IMR-90 (cell line): Measurements from ENCODE around the gene NKX2-3. TPM values are rescaled to one million over a fixed set of nuclear protein-coding genes. Genes with fewer than 3 reads are reported as not detected.

Source experiments
- ATAC-seq: fragments of 200-7000 bp; cut with Tn5 transposase; 2 replicates; pipeline ENCODE4 v1.9.1; 2020; ENCODE audit warnings: low read depth, mild to moderate bottlenecking, moderate library complexity
- BruUV-seq: library from RNA; stranded (reverse); fragments of 400-500 nt; replicated peaks from 2 replicates; lab custom pipeline; 2021; lab: Mats Ljungman, UMichigan
- CTCF ChIA-PET: fragments of 300-600 bp; formaldehyde crosslinking; extraction: SDS; loops from one replicate; lab custom pipeline; 2021; ENCODE audit warnings: antibody characterized with exemption; lab: Yijun Ruan, JAX
- POLR2A ChIA-PET: fragments of 300-600 bp; sonication (Branson Sonifier 250); formaldehyde crosslinking; loops from one replicate; lab custom pipeline; 2022; ENCODE audit warnings: antibody characterized with exemption; ENCODE audit not compliant: unreplicated experiment; lab: Charles Lee
- DNase-seq: peaks from one replicate; pipeline ENCODE4 v3.0.0; 2013
- H2AFZ ChIP-seq: replicated peaks from 2 replicates; pipeline ENCODE3; 2013; ENCODE audit warnings: low read length, mild to moderate bottlenecking; ENCODE audit not compliant: poor library complexity
- H2AK5ac ChIP-seq: 2 replicates; pipeline ENCODE4 v1.6.1; 2013; ENCODE audit warnings: low read depth, low read length, inconsistent platforms
- H2AK9ac ChIP-seq: replicated peaks from 2 replicates; pipeline ENCODE3; 2013; ENCODE audit warnings: mild to moderate bottlenecking, low read depth, low read length, moderate library complexity; ENCODE audit not compliant: poor library complexity
- H2BK120ac ChIP-seq: 2 replicates; pipeline ENCODE4 v1.6.1; 2013; ENCODE audit warnings: low read depth, low read length, inconsistent platforms
- H2BK15ac ChIP-seq: 3 replicates; pipeline ENCODE4 v1.6.1; 2013; ENCODE audit warnings: low read depth, low read length, inconsistent platforms
- H2BK20ac ChIP-seq: 2 replicates; pipeline ENCODE4 v1.6.1; 2013; ENCODE audit warnings: low read depth, mild to moderate bottlenecking, inconsistent platforms, low read length, moderate library complexity
- H2BK5ac ChIP-seq: 2 replicates; pipeline ENCODE4 v1.6.1; 2013; ENCODE audit warnings: mild to moderate bottlenecking, low read depth, low read length, inconsistent platforms; ENCODE audit not compliant: poor library complexity, severe bottlenecking
- H3K14ac ChIP-seq: replicated peaks from 2 replicates; pipeline ENCODE4 v1.6.1; 2013; ENCODE audit warnings: low read depth, low read length, inconsistent platforms
- H3K18ac ChIP-seq: 2 replicates; pipeline ENCODE4 v1.6.1; 2013; ENCODE audit warnings: low read depth, low read length, control low read depth
- H3K23ac ChIP-seq: 2 replicates; pipeline ENCODE4 v1.6.1; 2013; ENCODE audit warnings: low read depth, low read length, inconsistent platforms
- H3K27ac ChIP-seq: 2 replicates; pipeline ENCODE4 v1.5.1; 2013; ENCODE audit warnings: mild to moderate bottlenecking, control low read depth, low read length; ENCODE audit not compliant: insufficient read depth
- H3K27me3 ChIP-seq: 2 replicates; pipeline ENCODE4 v1.6.1; 2013; ENCODE audit warnings: low read length; ENCODE audit not compliant: control insufficient read depth, insufficient read depth
- H3K36me3 ChIP-seq: 2 replicates; pipeline ENCODE4 v1.6.1; 2013; ENCODE audit warnings: low read length, mixed read lengths; ENCODE audit not compliant: control insufficient read depth, insufficient read depth
- H3K4ac ChIP-seq: 2 replicates; pipeline ENCODE4 v1.6.1; 2013; ENCODE audit warnings: low read depth, low read length, inconsistent platforms
- H3K4me1 ChIP-seq: 2 replicates; pipeline ENCODE4 v1.6.1; 2013; ENCODE audit warnings: low read length, mixed read lengths; ENCODE audit not compliant: control insufficient read depth, insufficient read depth
- H3K4me2 ChIP-seq: 2 replicates; pipeline ENCODE4 v1.6.1; 2013; ENCODE audit warnings: low read depth, mild to moderate bottlenecking, control low read depth, low read length, moderate library complexity
- H3K4me3 ChIP-seq: 2 replicates; pipeline ENCODE4 v1.5.1; 2013; ENCODE audit warnings: low read depth, mild to moderate bottlenecking, control low read depth, low read length, moderate library complexity; ENCODE audit not compliant: insufficient read depth
- H3K56ac ChIP-seq: 2 replicates; pipeline ENCODE4 v1.6.1; 2013; ENCODE audit warnings: low read length, inconsistent platforms; ENCODE audit not compliant: insufficient read depth; ENCODE audit errors: extremely low read depth
- H3K79me1 ChIP-seq, 2 experiments: 2 replicates each; pipeline ENCODE4 v1.6.1; 2013; ENCODE audit warnings: low read length in 2 of 2, inconsistent platforms in 1 of 2, low read depth in 1 of 2
- H3K9ac ChIP-seq: 2 replicates; pipeline ENCODE4 v1.6.1; 2013; ENCODE audit warnings: low read depth, low read length, control low read depth
- H3K9me1 ChIP-seq: 2 replicates; pipeline ENCODE4 v1.6.1; 2013; ENCODE audit warnings: low read length, inconsistent platforms; ENCODE audit not compliant: insufficient read depth
- H3K9me3 ChIP-seq: 2 replicates; pipeline ENCODE4 v1.6.1; 2013; ENCODE audit warnings: low read length; ENCODE audit not compliant: control insufficient read depth, insufficient read depth
- H4K20me1 ChIP-seq: 2 replicates; pipeline ENCODE4 v1.6.1; 2013; ENCODE audit warnings: low read length, inconsistent platforms; ENCODE audit not compliant: insufficient read depth
- H4K5ac ChIP-seq: 2 replicates; pipeline ENCODE4 v1.6.1; 2013; ENCODE audit warnings: mild to moderate bottlenecking, low read depth, low read length, control low read depth
- H4K8ac ChIP-seq, 2 experiments: 2 replicates each; pipeline ENCODE4 v1.6.1; 2013; ENCODE audit warnings: low read depth in 2 of 2, low read length in 2 of 2, control low read depth in 1 of 2, inconsistent platforms in 1 of 2
- H4K91ac ChIP-seq: 2 replicates; pipeline ENCODE4 v1.6.1; 2013; ENCODE audit warnings: low read depth, low read length, inconsistent platforms; ENCODE audit not compliant: insufficient read depth
- CHD1 ChIP-seq: IDR thresholded peaks from 2 replicates; pipeline ENCODE4 v1.6.1; 2012; ENCODE audit warnings: low read depth, low read length, improper control_type of control experiment
- FOS ChIP-seq: fragments of 150-350 bp; IDR thresholded peaks from 2 replicates; pipeline ENCODE4 v1.6.1; 2016; ENCODE audit warnings: low read depth, low read length
- MXI1 ChIP-seq: IDR thresholded peaks from 2 replicates; pipeline ENCODE4 v1.6.1; 2012; ENCODE audit warnings: low read depth, mild to moderate bottlenecking, low read length, moderate library complexity, borderline replicate concordance
- POLR2A ChIP-seq: IDR thresholded peaks from 2 replicates; pipeline ENCODE4 v1.6.1; 2012; ENCODE audit warnings: mild to moderate bottlenecking, low read depth, low read length
- RCOR1 ChIP-seq: IDR thresholded peaks from 2 replicates; pipeline ENCODE4 v1.6.1; 2012; ENCODE audit warnings: mild to moderate bottlenecking, low read length, improper control_type of control experiment; ENCODE audit not compliant: insufficient replicate concordance
- RFX5 ChIP-seq: IDR thresholded peaks from 2 replicates; pipeline ENCODE4 v1.8.0; 2012; ENCODE audit warnings: low read depth, mild to moderate bottlenecking, low read length, moderate library complexity
- SMC3 ChIP-seq: fragments of 150-350 bp; IDR thresholded peaks from 2 replicates; pipeline ENCODE4 v1.6.1; 2016; ENCODE audit warnings: low read depth, mild to moderate bottlenecking, antibody characterized with exemption, low read length, moderate library complexity
- WGBS, 2 experiments: methylation state at CpG; one replicate each; pipeline versions ENCODE4 v1.1.5 to v1.1.7; 2013; ENCODE audit warnings: missing lambda C conversion rate in 2 of 2; ENCODE audit not compliant: insufficient read length in 1 of 2; ENCODE audit errors: extremely low coverage in 2 of 2; 5-methylcytosine and 5-hydroxymethylcytosine counted together
- dilution Hi-C: fragments of 300-500 bp; cut with HindIII; formaldehyde crosslinking; loops from one replicate; pipeline ENCODE4 v1.14.3; 2018; ENCODE audit warnings: low sequenced_read_pairs; ENCODE audit not compliant: unreplicated experiment
- in situ Hi-C: fragments of 300-500 bp; cut with MboI; formaldehyde crosslinking; loops from 3 replicates; pipeline ENCODE4 v1.14.3; 2019; ENCODE audit warnings: low sequenced_read_pairs, inconsistent platforms, mixed read lengths
- intact Hi-C: fragments of 100-400 bp; cut with micrococcal nuclease; formaldehyde crosslinking; loops from 2 replicates; pipeline ENCODE4 v1.10.0; 2022
- polyA plus RNA-seq, 3 experiments: library from polyadenylated mRNA; depleted of rRNA; stranded (reverse); fragments of >200 nt; gene quantifications; 2 replicates each; pipeline ENCODE4 v1.2.3, GENCODE V29; 2012; ENCODE audit warnings: low replicate concordance in 1 of 3
- total RNA-seq: library from RNA; depleted of rRNA; stranded (reverse); fragments of >200 nt; gene quantifications from 2 replicates; pipeline ENCODE4 v1.2.3, GENCODE V29; 2012

NKX2-3 gene
- total and polyA plus RNA-seq, 2 of the 4 experiments (the other 2 are of a cell fraction) = not detected

DNA sequence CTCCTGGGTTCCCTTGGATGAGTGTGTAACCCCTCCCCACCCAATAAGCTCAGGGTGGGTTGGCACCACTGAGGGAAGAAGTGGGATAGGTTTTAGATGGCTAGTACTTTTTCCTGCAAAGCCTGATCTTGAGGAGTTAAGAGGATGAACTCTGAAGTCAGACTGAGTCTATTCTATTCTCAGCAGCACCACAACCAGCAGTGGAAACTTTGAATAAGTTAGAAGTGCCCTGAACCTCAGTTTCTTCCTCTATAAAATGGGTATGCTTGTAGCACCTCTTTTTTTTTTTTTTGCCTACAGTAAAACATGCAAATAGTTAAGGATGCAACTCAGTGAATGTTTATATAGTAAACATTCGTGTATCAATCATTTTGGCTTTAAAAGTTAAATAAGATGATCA, 7.1 kb downstream of the NKX2-3 start:
- TF ChIP-seq RFX5 = no peak
- no peak for TF ChIP-seq CHD1
- no peak for TF ChIP-seq SMC3
- TF ChIP-seq RCOR1 = no peak
- no peak for TF ChIP-seq MXI1
- no peak for TF ChIP-seq FOS
- no peak for TF ChIP-seq POLR2A
- Histone ChIP-seq H3K23ac (no peak overlapping the region), H2BK15ac (no peak overlapping the region), H3K4me2 (no peak overlapping the region), H4K5ac (no peak overlapping the region), H3K36me3 (no peaks in the 10 kb centered on the region), H3K27me3 (peaks cover 81% of the 10 kb centered on the region), H2BK120ac (no peak overlapping the region), H4K8ac (no peak overlapping the region), H2BK5ac (no peak overlapping the region), H3K18ac (no peak overlapping the region), H2AFZ (no peak overlapping the region), H4K91ac (no peak overlapping the region), H3K4me1 (peaks cover 2% of the 10 kb centered on the region; the same call in 1 of the 2 replicates), H3K27ac (no peak overlapping the region), H3K79me1 (no peaks in the 10 kb centered on the region), H4K20me1 (no peaks in the 10 kb centered on the region; the same call in 1 of the 2 replicates), H3K56ac (no peak overlapping the region), H3K9me3 (peaks cover 8% of the 10 kb centered on the region), H2AK5ac (no peak overlapping the region), H2BK20ac (no peak overlapping the region), H3K9me1 (no peaks in the 10 kb centered on the region), H2AK9ac (no peak overlapping the region), H3K9ac (no peak overlapping the region), H3K14ac (no peak overlapping the region), H3K4me3 (no peak overlapping the region), H3K4ac (no peak overlapping the region)
- ChIA-PET POLR2A (no interaction called here), CTCF (no interaction called here)
- no TSS peak for BruUV-seq
- dilution Hi-C loops = no loop called here
- in situ Hi-C loops = no loop called here
- intact Hi-C loops = no loop called here
- DNase-seq = no peak
- WGBS, 2 experiments = no CpG with 5 or more reads among the region's 1 CpG
- ATAC-seq = no peak
